ENCODE results near the gene MEFV. TPM values are rescaled to one million over a fixed set of nuclear protein-coding genes. Genes with fewer than 3 reads are reported as not detected.

MEFV gene
- total and polyA plus RNA-seq, 2 of the 13 experiments (the other 11 are each of a cell fraction or from before 2014, with no cell fraction given) = 0.22 TPM; not detected in 1

GRCh38 chr16:3264137-3265036 is 8.0 kb upstream of the MEFV start (continued):
- TF ChIP-seq REL (CRISPR knock-in tag; conservative IDR thresholded peaks at IDR 0.05) (peak; percentile 51; the same call in 1 of the 2 replicates), ZNF318 (CRISPR knock-in tag; IDR thresholded peaks at IDR 0.05) (peak; percentile 41; the same call in 1 of the 2 replicates), MAFK (conservative IDR thresholded peaks at IDR 0.05 in 1 of 2, IDR thresholded peaks at IDR 0.05 in 1 of 2; ENCODE audit: low read length in 2 of 2) (no peak), SUZ12 (IDR thresholded peaks at IDR 0.05; ENCODE audit: low read depth, low read length) (no peak), ZSCAN21 (CRISPR knock-in tag; IDR thresholded peaks at IDR 0.05; ENCODE audit: borderline replicate concordance) (peak; percentile 28; the same call in 1 of the 2 replicates), ATF1 (CRISPR knock-in tag; IDR thresholded peaks at IDR 0.05) (peak; percentile 77), ZNF589 (CRISPR knock-in tag; conservative IDR thresholded peaks at IDR 0.05) (no peak; the same call in 1 of the 2 replicates), NPAS2 (CRISPR knock-in tag; IDR thresholded peaks at IDR 0.05; ENCODE audit: borderline replicate concordance) (no peak), ZNF484 (CRISPR knock-in tag; IDR thresholded peaks at IDR 0.05; ENCODE audit: borderline replicate concordance, low read depth) (no peak), ZNF598 (CRISPR knock-in tag; IDR thresholded peaks at IDR 0.05; ENCODE audit: borderline replicate concordance) (no peak; the same call in 1 of the 2 replicates)
- TF ChIP-seq, protein P1, sequence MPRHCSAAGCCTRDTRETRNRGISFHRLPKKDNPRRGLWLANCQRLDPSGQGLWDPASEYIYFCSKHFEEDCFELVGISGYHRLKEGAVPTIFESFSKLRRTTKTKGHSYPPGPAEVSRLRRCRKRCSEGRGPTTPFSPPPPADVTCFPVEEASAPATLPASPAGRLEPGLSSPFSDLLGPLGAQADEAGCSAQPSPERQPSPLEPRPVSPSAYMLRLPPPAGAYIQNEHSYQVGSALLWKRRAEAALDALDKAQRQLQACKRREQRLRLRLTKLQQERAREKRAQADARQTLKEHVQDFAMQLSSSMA (CRISPR knock-in tag; IDR thresholded peaks at IDR 0.05) = no peak; the same call in 1 of the 2 replicates
- TF ChIP-seq, protein P2, sequence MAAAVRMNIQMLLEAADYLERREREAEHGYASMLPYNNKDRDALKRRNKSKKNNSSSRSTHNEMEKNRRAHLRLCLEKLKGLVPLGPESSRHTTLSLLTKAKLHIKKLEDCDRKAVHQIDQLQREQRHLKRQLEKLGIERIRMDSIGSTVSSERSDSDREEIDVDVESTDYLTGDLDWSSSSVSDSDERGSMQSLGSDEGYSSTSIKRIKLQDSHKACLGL (CRISPR knock-in tag; IDR thresholded peaks at IDR 0.05) = peak; percentile 87; the same call in 1 of the 2 replicates
- TF ChIP-seq, protein P3, sequence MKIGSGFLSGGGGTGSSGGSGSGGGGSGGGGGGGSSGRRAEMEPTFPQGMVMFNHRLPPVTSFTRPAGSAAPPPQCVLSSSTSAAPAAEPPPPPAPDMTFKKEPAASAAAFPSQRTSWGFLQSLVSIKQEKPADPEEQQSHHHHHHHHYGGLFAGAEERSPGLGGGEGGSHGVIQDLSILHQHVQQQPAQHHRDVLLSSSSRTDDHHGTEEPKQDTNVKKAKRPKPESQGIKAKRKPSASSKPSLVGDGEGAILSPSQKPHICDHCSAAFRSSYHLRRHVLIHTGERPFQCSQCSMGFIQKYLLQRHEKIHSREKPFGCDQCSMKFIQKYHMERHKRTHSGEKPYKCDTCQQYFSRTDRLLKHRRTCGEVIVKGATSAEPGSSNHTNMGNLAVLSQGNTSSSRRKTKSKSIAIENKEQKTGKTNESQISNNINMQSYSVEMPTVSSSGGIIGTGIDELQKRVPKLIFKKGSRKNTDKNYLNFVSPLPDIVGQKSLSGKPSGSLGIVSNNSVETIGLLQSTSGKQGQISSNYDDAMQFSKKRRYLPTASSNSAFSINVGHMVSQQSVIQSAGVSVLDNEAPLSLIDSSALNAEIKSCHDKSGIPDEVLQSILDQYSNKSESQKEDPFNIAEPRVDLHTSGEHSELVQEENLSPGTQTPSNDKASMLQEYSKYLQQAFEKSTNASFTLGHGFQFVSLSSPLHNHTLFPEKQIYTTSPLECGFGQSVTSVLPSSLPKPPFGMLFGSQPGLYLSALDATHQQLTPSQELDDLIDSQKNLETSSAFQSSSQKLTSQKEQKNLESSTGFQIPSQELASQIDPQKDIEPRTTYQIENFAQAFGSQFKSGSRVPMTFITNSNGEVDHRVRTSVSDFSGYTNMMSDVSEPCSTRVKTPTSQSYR (CRISPR knock-in tag; IDR thresholded peaks at IDR 0.05; ENCODE audit: borderline replicate concordance) = no peak
- TF ChIP-seq, protein P4, sequence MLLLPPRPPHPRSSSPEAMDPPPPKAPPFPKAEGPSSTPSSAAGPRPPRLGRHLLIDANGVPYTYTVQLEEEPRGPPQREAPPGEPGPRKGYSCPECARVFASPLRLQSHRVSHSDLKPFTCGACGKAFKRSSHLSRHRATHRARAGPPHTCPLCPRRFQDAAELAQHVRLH (CRISPR knock-in tag; IDR thresholded peaks at IDR 0.05; ENCODE audit: borderline replicate concordance, low read depth) = peak; percentile 82; the same call in 1 of the 2 replicates
